Activated CD8-positive, alpha-beta memory T cell treated with anti-CD3 and anti-CD28 coated beads for 4 hours (primary cell): ENCODE data around the gene SMAGP.

Experiments
- DNase-seq, 2 donors: peaks; one replicate each; pipeline ENCODE4 v3.0.0-alpha.2; 2020; ENCODE audit warnings: low read depth in 2 of 2

Gene SMAGP

DNA sequence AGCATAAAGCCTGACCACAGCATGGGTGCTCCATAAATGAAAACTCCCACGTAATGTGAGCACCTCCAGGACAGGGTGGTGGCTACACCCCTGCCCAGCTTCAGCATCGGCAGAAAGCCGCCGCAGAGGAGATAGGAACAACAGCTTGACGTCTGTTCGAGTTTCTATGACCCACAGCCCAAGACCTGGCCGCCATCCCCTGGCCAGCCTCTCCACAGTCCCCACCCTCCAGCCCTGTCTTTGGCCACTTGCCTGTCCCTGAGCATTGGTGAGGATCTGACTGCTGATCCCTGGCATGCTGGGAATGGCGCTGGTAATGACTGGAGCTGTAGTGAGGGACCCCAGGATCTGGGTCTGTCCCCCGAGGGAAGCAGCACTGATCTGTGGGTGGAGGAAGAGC, 73.7 kb downstream of the SMAGP start:
- DNase-seq: no peak

DNA sequence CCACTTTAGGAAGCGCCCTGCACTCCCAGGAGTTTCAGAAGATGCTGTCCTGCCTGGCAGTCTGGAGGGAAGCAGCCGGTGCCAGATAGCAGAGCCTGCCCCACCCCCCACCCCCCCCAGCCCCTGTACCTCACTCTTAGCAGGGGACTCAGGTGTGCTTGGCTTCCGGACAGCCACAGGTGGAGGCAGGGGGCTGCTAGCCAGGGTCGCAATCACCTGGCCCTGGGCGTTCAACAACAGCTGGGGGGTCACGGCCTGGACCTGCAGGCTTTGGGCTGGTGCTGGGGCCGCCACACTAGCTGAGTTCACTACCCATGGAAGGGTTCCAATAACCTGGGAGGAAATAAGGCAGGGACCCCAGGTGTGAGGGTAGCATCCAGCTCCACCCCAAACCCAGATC, 74.4 kb downstream of the SMAGP start:
- DNase-seq: no peak
